Testis (tissue), 3 donors: ENCODE results near the gene NUBPL. TPM values are rescaled to one million over a fixed set of nuclear protein-coding genes. Genes with fewer than 3 reads are reported as not detected.

Source experiments
- DNase-seq: peaks from one replicate; pipeline ENCODE4 v3.0.0-alpha.2; 2019
- H3K27ac ChIP-seq, 2 donors: fragments of 200-600 bp; sonication (generic); one replicate each; pipeline ENCODE4 v1.5.1; 2019
- H3K27me3 ChIP-seq: fragments of 200-600 bp; sonication (generic); one replicate; pipeline ENCODE4 v1.5.1; 2019
- H3K36me3 ChIP-seq: fragments of 200-600 bp; sonication (generic); one replicate; pipeline ENCODE4 v1.5.1; 2017; ENCODE audit warnings: low read depth; ENCODE audit errors: missing control alignments
- H3K4me1 ChIP-seq: fragments of 200-600 bp; sonication (generic); one replicate; pipeline ENCODE4 v1.5.1; 2019
- H3K4me3 ChIP-seq, 2 donors: fragments of 200-600 bp; sonication (generic); one replicate each; pipeline ENCODE4 v1.5.1; 2017 to 2019
- H3K9me3 ChIP-seq: fragments of 200-600 bp; sonication (generic); one replicate; pipeline ENCODE4 v1.5.1; 2017
- CTCF ChIP-seq, 3 experiments: fragments of 450-650 bp in 2 of 3; fragments of 200-600 bp in 1 of 3; sonication (generic) in 1 of 3; IDR thresholded peaks; one replicate each; pipeline ENCODE4 v1.5.1; 2016 to 2019; ENCODE audit warnings: antibody characterized with exemption in 3 of 3, mild to moderate bottlenecking in 2 of 3, moderate library complexity in 1 of 3
- POLR2A ChIP-seq: fragments of 450-650 bp; IDR thresholded peaks from one replicate; pipeline ENCODE4 v1.6.1; 2017; ENCODE audit warnings: antibody characterized with exemption, mild to moderate bottlenecking, moderate library complexity
- WGBS, 2 donors: methylation state at CpG; one replicate each; pipeline ENCODE4 v1.1.5; 2018; 5-methylcytosine and 5-hydroxymethylcytosine counted together
- intact Hi-C: fragments of 100-400 bp; cut with DNase I; formaldehyde crosslinking; loops from one replicate; pipeline ENCODE4 v1.15.1; 2023; ENCODE audit warnings: low total_unique reads
- polyA plus RNA-seq: library from polyadenylated mRNA; stranded (reverse); fragments of 350-450 nt; fragmentation: Illumina TruSeq; extraction: RNeasy Lipid Tissue Mini Kit (QIAGEN cat#74804); gene quantifications from one replicate; pipeline ENCODE4 v1.2.3, GENCODE V29; 2014; ENCODE audit warnings: low read depth, low replicate concordance; ENCODE audit not compliant: insufficient read depth
- total RNA-seq, 2 donors: library from RNA; depleted of rRNA; stranded (reverse); fragments of >200 nt; gene quantifications; one replicate each; pipeline ENCODE4 v1.2.3, GENCODE V29; 2016

Gene NUBPL
- total and polyA plus RNA-seq, 3 donors from 2014 or later, result 7.8 to 25.0 (median 19.8) TPM

DNA sequence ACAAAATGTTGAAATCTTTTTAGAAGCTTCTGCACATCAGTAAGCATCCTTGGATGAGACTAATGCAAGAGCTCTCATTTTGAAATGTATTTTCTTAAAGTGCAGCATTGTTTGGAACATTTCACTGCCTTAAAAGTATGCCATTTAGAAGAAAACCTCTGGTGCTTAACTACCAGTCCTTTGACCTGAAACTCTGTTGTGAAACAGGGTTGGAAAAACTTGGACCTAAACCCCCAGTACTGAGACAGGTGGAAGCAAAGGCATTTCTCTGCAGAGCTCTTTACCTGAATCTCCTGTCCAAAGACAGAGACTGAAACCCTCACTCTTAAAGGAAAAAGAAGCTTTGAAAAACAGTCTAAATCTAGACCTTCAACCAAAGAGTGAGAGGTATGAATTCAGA lies 207.2 kb downstream of the NUBPL start:
- Histone ChIP-seq H3K36me3 (no peaks in the 10 kb centered on the region), H3K4me3 (no peak overlapping the region), H3K27me3 (no peaks in the 10 kb centered on the region), H3K27ac (no peak overlapping the region), H3K4me1 (peaks cover 7% of the 10 kb centered on the region), H3K9me3 (no peaks in the 10 kb centered on the region)
- intact Hi-C loops, result no loop called here
- DNase-seq, result no peak
- no peak for TF ChIP-seq POLR2A
- TF ChIP-seq CTCF (IDR thresholded peaks at IDR 0.05), result no peak

- H3K27ac ChIP-seq, result no peak overlapping the region
- DNase-seq, result no peak
Observed at GRCh38 chr14:31770271-31770670, 209.1 kb downstream of the NUBPL start.

GRCh38 chr14:31774567-31774966 lies 213.4 kb downstream of the NUBPL start:
- TF ChIP-seq POLR2A (no peak), CTCF (IDR thresholded peaks at IDR 0.05) (no peak)
- H3K4me3 ChIP-seq, result no peak overlapping the region
- intact Hi-C loops, result no loop called here
- H3K4me1 ChIP-seq, result peaks cover 3% of the 10 kb centered on the region
- no peak for DNase-seq
- no peaks in the 10 kb centered on the region for H3K9me3 ChIP-seq
- no peaks in the 10 kb centered on the region for H3K36me3 ChIP-seq
- no peaks in the 10 kb centered on the region for H3K27me3 ChIP-seq
- WGBS, 2 donors, result 87 to 89% methylated on average over 2 of the region's 2 CpGs
- H3K27ac ChIP-seq, result no peak overlapping the region

More at GRCh38 chr14:31770271-31770670, 209.1 kb downstream of the NUBPL start:
- no peak for TF ChIP-seq POLR2A
- Histone ChIP-seq H3K27me3 (no peaks in the 10 kb centered on the region), H3K4me3 (no peak overlapping the region), H3K36me3 (no peaks in the 10 kb centered on the region), H3K4me1 (peaks cover 7% of the 10 kb centered on the region), H3K9me3 (no peaks in the 10 kb centered on the region)
- 91% methylated on average over 4 of the region's 4 CpGs for WGBS, 2 donors
- intact Hi-C loops, result no loop called here

DNA sequence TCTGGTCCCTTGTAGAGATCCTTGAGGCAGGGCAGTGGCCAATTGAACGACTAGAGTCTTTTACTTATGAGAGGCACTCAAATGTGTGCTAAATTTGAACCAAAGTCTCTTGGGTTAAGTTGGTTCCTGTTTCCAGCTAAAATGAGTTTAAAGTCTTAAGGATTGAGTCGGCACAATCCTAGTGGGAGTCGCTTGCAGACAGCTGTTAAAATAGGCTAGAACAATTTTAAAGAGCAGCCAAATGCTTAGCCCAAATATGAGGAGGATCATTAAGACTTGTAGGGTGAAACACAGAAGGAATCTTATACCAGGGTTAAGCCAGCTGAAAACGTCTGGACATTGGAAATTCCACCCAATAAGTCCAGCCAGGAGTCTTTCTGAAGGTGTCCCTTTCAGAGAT lies 216.1 kb downstream of the NUBPL start:
- DNase-seq, result no peak
- Histone ChIP-seq H3K27ac (no peak overlapping the region), H3K4me3 (no peak overlapping the region), H3K27me3 (no peaks in the 10 kb centered on the region), H3K4me1 (no peaks in the 10 kb centered on the region), H3K9me3 (no peaks in the 10 kb centered on the region), H3K36me3 (no peaks in the 10 kb centered on the region)
- intact Hi-C loops, result no loop called here
- WGBS, 2 donors, result 53 to 69% methylated on average over 4 of the region's 4 CpGs
- TF ChIP-seq POLR2A (no peak), CTCF (IDR thresholded peaks at IDR 0.05) (no peak)

DNA sequence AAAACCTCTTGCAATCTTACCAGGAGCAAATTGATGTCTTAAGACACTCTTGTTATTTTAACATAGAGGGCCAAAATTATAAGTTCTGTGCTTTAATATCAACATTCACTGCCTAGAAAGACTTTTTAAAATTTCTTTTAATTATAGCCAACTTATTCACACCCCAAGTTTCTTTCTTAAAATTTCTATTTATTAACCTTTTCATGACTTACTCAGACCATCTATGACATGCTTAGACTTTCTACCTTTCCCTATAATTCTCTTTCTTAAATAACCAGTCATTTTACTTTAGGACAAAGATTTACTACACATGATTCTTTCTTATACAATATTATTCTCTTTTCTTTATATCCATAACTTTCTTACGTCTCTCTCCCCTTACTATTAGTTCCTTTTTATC lies 220.4 kb downstream of the NUBPL start:
- Histone ChIP-seq H3K27ac (no peak overlapping the region), H3K9me3 (no peaks in the 10 kb centered on the region), H3K4me3 (no peak overlapping the region), H3K4me1 (no peaks in the 10 kb centered on the region), H3K27me3 (no peaks in the 10 kb centered on the region), H3K36me3 (no peaks in the 10 kb centered on the region)
- no peak for TF ChIP-seq POLR2A
- no peak for TF ChIP-seq CTCF (IDR thresholded peaks at IDR 0.05)
- DNase-seq, result no peak
- WGBS, 2 donors, result 97% methylated on average over 1 of the region's 1 CpG
- intact Hi-C loops, result no loop called here
